ENCODE measurements around the gene GPR62. TPM values are rescaled to one million over a fixed set of nuclear protein-coding genes. Genes with fewer than 3 reads are reported as not detected.
A peak's percentile ranks its signal among the peaks of the same experiment; 100 is the strongest.

GPR62 gene, protein sequence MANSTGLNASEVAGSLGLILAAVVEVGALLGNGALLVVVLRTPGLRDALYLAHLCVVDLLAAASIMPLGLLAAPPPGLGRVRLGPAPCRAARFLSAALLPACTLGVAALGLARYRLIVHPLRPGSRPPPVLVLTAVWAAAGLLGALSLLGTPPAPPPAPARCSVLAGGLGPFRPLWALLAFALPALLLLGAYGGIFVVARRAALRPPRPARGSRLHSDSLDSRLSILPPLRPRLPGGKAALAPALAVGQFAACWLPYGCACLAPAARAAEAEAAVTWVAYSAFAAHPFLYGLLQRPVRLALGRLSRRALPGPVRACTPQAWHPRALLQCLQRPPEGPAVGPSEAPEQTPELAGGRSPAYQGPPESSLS
- total RNA-seq (2014; rRNA removed; shearing (Covaris generic)) (0.38 TPM in 1 of 2 replicates, not detected in the other), polyA plus RNA-seq (2016; fragmentation: Nextera tagmentation; extraction: Ambion mirVana) (0.10 and 0.42 TPM in 2 replicates)
- long read RNA-seq, partial matches to known transcripts, result 0 of 2 reads
- long read RNA-seq, other reads (novel, unspliced or antisense), result 0 of 2 reads

DNA sequence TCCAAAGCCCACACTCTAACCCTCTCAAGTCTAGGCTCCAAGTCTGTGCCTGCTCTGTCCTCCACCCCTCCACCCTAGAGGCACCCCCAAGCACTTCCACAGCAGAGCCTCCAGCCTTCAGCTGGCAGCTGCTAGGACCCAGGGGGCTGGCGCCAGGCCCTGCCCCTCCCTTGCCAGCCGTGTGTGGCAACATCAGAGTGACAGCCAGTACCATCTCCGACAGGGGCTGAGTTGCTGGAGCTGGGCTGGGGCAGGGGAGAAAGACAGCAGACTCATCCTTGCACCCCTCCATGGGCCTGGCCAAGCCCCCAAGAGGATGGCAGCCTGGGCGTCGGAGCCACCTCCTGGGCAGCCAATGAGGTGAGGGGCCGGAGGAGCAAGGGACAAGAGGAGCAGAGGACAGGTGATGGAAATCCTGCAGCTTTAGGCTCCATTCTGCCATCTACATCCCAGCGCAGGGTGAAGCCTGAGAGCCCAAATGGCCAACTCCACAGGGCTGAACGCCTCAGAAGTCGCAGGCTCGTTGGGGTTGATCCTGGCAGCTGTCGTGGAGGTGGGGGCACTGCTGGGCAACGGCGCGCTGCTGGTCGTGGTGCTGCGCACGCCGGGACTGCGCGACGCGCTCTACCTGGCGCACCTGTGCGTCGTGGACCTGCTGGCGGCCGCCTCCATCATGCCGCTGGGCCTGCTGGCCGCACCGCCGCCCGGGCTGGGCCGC is at the start of gene GPR62:
TSS of gene GPR62 (plus strand) at position 207 of the 718 bp plus-strand sequence. CDS start at position 479, 272 bp downstream.
- ATAC-seq (no peak; the same call in 2 of the 3 replicates), DNase-seq (ENCODE audit: low spot score) (no peak)
- H3K4me3 Mint-ChIP-seq, result peak within 1 kb of the TSS; percentile 59
- Histone ChIP-seq H4K20me1 (replicated peaks; ENCODE audit: insufficient read depth) (no peaks in the 10 kb centered on the region; the same call in 1 of the 2 replicates), H3K36me3 (ENCODE audit: insufficient read depth) (no peaks in the 10 kb centered on the region), H3K4me2 (peak within 1 kb of the TSS; percentile 84), H2AFZ (peak within 1 kb of the TSS; percentile 88), H3K9me2 (ENCODE audit: insufficient read depth) (no peaks in the 10 kb centered on the region), H3K27ac (ENCODE audit: low read depth) (no peak within 1 kb of the TSS), H3K27me3 (ENCODE audit: insufficient read depth) (peaks cover 60% of the 10 kb centered on the region), H3K4me1 (ENCODE audit: insufficient read depth) (no peaks in the 10 kb centered on the region; the same call in 1 of the 2 replicates), H3K4me3 (peak within 1 kb of the TSS; percentile 60), H3F3A (replicated peaks; ENCODE audit: low read depth) (0 out of 2 replicates have a peak, but pooled peaks cover 5% of the 10 kb centered on the region), H3K79me2 (replicated peaks; ENCODE audit: insufficient read depth) (no peaks in the 10 kb centered on the region)
- peaks cover 48% of the 10 kb centered on the region for H3K27me3 Mint-ChIP-seq (ENCODE audit: insufficient read depth, low read depth, poor library complexity)
- no peaks in the 10 kb centered on the region for H3K9me3 Mint-ChIP-seq
- TF ChIP-seq, protein P1, sequence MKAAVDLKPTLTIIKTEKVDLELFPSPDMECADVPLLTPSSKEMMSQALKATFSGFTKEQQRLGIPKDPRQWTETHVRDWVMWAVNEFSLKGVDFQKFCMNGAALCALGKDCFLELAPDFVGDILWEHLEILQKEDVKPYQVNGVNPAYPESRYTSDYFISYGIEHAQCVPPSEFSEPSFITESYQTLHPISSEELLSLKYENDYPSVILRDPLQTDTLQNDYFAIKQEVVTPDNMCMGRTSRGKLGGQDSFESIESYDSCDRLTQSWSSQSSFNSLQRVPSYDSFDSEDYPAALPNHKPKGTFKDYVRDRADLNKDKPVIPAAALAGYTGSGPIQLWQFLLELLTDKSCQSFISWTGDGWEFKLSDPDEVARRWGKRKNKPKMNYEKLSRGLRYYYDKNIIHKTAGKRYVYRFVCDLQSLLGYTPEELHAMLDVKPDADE (IDR thresholded peaks at IDR 0.05), result no peak
- TF ChIP-seq, protein P2, sequence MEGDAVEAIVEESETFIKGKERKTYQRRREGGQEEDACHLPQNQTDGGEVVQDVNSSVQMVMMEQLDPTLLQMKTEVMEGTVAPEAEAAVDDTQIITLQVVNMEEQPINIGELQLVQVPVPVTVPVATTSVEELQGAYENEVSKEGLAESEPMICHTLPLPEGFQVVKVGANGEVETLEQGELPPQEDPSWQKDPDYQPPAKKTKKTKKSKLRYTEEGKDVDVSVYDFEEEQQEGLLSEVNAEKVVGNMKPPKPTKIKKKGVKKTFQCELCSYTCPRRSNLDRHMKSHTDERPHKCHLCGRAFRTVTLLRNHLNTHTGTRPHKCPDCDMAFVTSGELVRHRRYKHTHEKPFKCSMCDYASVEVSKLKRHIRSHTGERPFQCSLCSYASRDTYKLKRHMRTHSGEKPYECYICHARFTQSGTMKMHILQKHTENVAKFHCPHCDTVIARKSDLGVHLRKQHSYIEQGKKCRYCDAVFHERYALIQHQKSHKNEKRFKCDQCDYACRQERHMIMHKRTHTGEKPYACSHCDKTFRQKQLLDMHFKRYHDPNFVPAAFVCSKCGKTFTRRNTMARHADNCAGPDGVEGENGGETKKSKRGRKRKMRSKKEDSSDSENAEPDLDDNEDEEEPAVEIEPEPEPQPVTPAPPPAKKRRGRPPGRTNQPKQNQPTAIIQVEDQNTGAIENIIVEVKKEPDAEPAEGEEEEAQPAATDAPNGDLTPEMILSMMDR (conservative IDR thresholded peaks at IDR 0.05; ENCODE audit: low read depth in 2 of 2), result no peak
- no peak for TF ChIP-seq EZH2phosphoT487 (IDR thresholded peaks at IDR 0.05; ENCODE audit: unreplicated experiment)
- TF ChIP-seq CREB1 (CRISPR knock-in tag; IDR thresholded peaks at IDR 0.05; ENCODE audit: low read depth), result peak; percentile 58; the same call in 1 of the 2 replicates
- H3K27ac Mint-ChIP-seq, result no peak within 1 kb of the TSS
- H3K36me3 Mint-ChIP-seq (ENCODE audit: low read depth), result peaks cover 3% of the 10 kb centered on the region; the same call in 1 of the 3 replicates
- H3K4me1 Mint-ChIP-seq, result peaks cover 2% of the 10 kb centered on the region; the same call in 2 of the 3 replicates

DNA sequence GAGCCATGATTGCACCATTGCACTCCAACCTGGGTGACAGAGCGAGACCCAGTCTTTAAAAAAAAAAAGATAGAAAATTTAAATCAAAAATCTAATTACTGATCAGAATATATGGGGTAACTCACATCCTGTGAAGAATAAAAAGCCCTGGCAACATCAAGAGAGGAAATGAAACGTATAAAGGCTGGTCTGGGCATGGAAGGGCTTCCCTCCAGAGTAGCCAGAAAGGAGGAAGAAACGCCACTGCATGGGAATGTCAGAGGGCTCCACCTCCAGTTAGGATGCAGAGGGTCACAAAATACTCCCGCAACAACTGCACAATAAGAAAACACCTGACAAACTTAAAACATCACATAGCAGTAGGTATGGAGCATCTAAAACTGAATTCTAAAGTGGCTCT is 47.2 kb upstream of the GPR62 start:
- no peaks in the 10 kb centered on the region for H4K20me1 ChIP-seq (replicated peaks; ENCODE audit: insufficient read depth)
- no peaks in the 10 kb centered on the region; the same call in 1 of the 2 replicates for H3K36me3 ChIP-seq (ENCODE audit: insufficient read depth)
- H3F3A ChIP-seq (replicated peaks; ENCODE audit: low read depth), result no peaks in the 10 kb centered on the region
- no peak for ATAC-seq
- no peak overlapping the region for H3K27ac ChIP-seq (ENCODE audit: low read depth)
- no peaks in the 10 kb centered on the region for H3K27me3 ChIP-seq (ENCODE audit: insufficient read depth)
- Mint-ChIP-seq H3K9me3 (peaks cover 51% of the 10 kb centered on the region), H3K4me1 (no peaks in the 10 kb centered on the region), H3K4me3 (no peak overlapping the region), H3K27me3 (ENCODE audit: insufficient read depth, low read depth, poor library complexity) (peaks cover 13% of the 10 kb centered on the region), H3K36me3 (ENCODE audit: low read depth) (peaks cover 14% of the 10 kb centered on the region; the same call in 2 of the 3 replicates), H3K27ac (no peak overlapping the region)
- no peak overlapping the region for H3K4me3 ChIP-seq
- no peaks in the 10 kb centered on the region for H3K4me1 ChIP-seq (ENCODE audit: insufficient read depth)
- no peaks in the 10 kb centered on the region for H3K79me2 ChIP-seq (replicated peaks; ENCODE audit: insufficient read depth)
- no peak overlapping the region for H3K4me2 ChIP-seq
- H2AFZ ChIP-seq, result no peak overlapping the region
- DNase-seq (ENCODE audit: low spot score), result no peak
- no peaks in the 10 kb centered on the region; the same call in 1 of the 2 replicates for H3K9me2 ChIP-seq (ENCODE audit: insufficient read depth)
- TF ChIP-seq EZH2 (IDR thresholded peaks at IDR 0.05; ENCODE audit: low read depth, unreplicated experiment) (no peak), NANOG (IDR thresholded peaks at IDR 0.05; ENCODE audit: borderline replicate concordance) (no peak)
- TF ChIP-seq, protein P3, sequence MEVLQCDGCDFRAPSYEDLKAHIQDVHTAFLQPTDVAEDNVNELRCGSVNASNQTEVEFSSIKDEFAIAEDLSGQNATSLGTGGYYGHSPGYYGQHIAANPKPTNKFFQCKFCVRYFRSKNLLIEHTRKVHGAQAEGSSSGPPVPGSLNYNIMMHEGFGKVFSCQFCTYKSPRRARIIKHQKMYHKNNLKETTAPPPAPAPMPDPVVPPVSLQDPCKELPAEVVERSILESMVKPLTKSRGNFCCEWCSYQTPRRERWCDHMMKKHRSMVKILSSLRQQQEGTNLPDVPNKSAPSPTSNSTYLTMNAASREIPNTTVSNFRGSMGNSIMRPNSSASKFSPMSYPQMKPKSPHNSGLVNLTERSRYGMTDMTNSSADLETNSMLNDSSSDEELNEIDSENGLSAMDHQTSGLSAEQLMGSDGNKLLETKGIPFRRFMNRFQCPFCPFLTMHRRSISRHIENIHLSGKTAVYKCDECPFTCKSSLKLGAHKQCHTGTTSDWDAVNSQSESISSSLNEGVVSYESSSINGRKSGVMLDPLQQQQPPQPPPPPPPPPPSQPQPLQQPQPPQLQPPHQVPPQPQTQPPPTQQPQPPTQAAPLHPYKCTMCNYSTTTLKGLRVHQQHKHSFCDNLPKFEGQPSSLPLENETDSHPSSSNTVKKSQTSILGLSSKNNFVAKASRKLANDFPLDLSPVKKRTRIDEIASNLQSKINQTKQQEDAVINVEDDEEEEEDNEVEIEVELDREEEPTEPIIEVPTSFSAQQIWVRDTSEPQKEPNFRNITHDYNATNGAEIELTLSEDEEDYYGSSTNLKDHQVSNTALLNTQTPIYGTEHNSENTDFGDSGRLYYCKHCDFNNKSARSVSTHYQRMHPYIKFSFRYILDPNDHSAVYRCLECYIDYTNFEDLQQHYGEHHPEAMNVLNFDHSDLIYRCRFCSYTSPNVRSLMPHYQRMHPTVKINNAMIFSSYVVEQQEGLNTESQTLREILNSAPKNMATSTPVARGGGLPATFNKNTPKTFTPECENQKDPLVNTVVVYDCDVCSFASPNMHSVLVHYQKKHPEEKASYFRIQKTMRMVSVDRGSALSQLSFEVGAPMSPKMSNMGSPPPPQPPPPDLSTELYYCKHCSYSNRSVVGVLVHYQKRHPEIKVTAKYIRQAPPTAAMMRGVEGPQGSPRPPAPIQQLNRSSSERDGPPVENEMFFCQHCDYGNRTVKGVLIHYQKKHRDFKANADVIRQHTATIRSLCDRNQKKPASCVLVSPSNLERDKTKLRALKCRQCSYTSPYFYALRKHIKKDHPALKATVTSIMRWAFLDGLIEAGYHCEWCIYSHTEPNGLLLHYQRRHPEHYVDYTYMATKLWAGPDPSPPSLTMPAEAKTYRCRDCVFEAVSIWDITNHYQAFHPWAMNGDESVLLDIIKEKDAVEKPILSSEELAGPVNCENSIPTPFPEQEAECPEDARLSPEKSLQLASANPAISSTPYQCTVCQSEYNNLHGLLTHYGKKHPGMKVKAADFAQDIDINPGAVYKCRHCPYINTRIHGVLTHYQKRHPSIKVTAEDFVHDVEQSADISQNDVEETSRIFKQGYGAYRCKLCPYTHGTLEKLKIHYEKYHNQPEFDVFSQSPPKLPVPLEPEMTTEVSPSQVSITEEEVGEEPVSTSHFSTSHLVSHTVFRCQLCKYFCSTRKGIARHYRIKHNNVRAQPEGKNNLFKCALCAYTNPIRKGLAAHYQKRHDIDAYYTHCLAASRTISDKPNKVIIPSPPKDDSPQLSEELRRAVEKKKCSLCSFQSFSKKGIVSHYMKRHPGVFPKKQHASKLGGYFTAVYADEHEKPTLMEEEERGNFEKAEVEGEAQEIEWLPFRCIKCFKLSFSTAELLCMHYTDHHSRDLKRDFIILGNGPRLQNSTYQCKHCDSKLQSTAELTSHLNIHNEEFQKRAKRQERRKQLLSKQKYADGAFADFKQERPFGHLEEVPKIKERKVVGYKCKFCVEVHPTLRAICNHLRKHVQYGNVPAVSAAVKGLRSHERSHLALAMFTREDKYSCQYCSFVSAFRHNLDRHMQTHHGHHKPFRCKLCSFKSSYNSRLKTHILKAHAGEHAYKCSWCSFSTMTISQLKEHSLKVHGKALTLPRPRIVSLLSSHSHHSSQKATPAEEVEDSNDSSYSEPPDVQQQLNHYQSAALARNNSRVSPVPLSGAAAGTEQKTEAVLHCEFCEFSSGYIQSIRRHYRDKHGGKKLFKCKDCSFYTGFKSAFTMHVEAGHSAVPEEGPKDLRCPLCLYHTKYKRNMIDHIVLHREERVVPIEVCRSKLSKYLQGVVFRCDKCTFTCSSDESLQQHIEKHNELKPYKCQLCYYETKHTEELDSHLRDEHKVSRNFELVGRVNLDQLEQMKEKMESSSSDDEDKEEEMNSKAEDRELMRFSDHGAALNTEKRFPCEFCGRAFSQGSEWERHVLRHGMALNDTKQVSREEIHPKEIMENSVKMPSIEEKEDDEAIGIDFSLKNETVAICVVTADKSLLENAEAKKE (CRISPR knock-in tag; IDR thresholded peaks at IDR 0.05), result no peak
